DMS53 treated with DMSO at 0.1 percent for 48 hours (cell line): ENCODE results near the gene RNF152.

Experiments used
- DNase-seq: peaks from one replicate; lab custom pipeline; 2025; ENCODE audit not compliant: unreplicated experiment; lab: John Stamatoyannopoulos, UW

RNF152 gene

DNA sequence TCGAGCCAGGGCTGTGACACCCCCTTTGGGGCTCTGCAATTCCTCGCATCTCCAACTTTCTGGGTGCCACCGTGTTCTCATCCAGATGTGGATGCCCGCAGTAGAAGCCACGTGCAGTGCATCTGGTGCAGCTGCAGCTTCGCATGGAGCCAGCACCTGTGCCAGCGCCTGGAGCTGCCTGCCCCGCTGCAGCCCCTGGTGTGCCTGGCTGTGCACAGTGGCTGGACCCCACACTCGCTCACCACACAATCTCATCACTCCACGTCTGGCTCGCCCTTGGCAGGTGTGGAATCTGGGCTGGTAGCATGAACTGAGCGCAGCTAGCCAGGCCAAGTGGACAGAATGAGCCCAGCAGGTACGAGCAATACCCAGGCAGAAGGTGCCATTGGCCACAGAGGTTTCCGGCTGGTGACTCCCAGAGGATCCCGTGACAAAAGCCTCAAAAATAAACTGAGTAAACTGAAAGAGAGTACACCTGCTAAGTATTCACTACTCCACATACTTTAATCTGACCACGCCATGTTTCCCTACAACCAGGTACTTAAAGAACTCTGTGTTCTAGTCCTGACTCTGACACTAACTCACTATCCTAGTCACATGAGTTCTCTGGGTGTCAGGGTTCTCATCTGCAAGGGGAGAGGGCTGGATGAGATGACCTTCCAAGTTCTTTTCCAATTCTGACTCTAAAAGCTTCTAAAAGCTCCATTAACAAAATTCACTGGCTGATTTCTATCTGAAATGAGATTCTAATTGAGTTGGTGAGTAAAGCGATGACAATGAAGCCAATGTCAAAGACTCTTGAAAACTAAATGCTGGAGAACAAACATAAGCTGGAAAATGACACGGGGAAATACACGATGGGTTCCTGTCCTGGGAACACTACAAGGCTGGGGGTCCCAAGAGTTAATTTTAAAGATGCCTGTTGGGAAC, 37.1 kb downstream of the RNF152 start:
- no peak for DNase-seq

- peak; percentile 98 for DNase-seq
Measured at GRCh38 chr18:61854578-61855448, 38.0 kb downstream of the RNF152 start.

GRCh38 chr18:61853855-61854254, 39.0 kb downstream of the RNF152 start:
- peak; percentile 9 for DNase-seq

DNA sequence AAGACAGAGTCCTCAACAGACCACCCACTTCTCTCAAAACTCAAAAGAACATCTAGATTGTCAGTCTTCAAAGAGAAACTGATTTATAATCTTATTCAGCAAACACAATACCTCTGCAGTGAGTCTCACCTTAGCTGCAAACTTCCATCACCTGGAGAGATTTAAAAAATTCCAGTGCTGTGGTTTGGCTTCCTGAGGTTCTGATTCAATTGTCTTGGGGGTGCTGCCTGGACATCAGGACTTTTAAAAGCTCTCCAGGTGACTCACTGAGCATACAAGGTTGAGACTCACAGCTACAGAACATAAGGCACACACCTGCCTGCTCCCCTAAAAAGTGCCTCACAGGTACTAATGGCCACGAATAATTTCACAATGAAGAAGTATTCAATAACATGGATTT, 40.3 kb downstream of the RNF152 start:
- DNase-seq, result peak; percentile 24

DNA sequence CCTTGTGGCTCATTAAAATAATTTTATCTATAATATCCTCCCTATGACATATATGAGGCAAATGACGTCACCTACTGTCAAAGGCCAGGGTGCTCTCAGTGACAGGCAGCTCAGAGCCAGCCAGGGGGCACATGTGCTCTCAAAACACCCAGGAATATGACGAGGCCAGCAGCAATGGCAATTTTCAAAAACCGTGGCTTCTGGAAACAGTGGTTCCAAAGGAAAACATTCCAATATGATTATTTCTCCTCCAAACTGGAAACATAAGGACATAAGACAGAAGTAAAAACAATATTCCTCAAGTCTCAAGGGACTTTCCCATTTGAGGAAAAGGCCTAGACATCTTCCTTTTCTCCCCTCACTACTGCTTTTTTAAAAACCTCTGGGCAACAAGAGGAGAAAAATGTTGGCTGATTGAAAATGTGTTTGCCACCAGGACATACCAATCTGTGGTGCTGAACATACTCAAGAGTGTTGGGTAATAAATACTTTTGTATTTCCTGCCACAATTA, 40.8 kb downstream of the RNF152 start:
- no peak for DNase-seq

GRCh38 chr18:61851279-61851678, 41.5 kb downstream of the RNF152 start:
- peak; percentile 47 for DNase-seq

GRCh38 chr18:61850756-61851155, 42.1 kb downstream of the RNF152 start:
- DNase-seq, result peak; percentile 97

- no peak for DNase-seq
Measured at GRCh38 chr18:61847164-61847791, 45.5 kb downstream of the RNF152 start.

DNA sequence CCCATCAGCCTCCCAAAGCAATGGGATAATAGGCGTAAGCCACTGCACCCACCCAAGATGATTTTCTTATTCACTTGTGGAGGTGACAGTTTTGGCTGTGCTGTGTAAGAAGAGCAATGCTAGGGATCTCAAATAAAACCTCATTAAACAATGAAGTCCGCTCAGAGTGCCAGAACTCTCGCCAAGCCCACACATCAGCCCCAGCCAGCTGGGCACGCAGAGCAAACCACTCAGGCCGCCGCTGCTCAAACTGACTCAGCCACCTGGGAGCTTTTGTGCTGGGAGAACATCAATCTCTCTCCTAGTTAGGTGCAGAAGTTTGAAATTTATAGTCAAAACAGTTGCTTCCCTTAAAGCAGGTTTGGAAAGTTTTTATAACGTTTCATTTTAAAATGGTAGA, 47.6 kb downstream of the RNF152 start:
- no peak for DNase-seq

GRCh38 chr18:61844726-61845125, 48.1 kb downstream of the RNF152 start:
- no peak for DNase-seq

- DNase-seq, result no peak
Measured at GRCh38 chr18:61842146-61842545, 50.7 kb downstream of the RNF152 start.

DNA sequence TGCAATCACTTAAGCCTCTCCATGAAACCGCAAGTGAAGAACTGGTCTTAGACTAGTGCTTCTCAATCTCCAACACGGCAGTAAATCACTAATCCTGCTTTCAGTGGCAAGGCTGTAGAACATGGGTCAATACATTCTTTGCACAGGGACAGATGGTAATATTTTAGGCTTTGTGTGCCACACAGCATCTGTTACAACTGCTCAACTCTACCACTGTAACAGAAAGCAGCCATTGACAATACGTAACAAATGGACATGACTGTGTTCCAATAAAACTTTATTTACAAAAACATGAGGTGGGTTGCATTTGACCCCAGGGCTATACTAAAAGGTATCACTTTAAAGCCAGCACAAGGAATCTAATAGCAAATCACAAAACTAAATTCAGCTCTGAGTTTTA, 51.1 kb downstream of the RNF152 start:
- no peak for DNase-seq

DNA sequence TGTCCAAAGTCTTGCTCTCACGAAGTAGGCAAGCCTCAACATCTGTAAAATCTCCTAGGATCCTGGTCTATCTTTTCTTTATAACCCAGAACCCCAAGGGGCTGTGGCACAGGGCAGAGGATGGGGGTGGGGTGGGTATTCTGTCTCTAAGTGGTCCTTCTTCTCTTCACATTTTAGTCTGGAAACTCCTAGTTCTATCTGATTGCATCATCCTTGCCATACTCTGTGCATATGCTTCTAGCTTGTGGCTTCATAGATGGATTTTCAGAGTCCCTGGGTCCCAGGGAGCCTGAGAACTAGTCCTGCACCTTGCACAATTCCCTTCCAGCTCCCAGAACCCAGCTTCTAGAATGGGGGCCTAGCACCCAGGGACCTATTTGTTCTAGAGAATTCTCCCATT, 52.5 kb downstream of the RNF152 start:
- DNase-seq, result no peak

DNA sequence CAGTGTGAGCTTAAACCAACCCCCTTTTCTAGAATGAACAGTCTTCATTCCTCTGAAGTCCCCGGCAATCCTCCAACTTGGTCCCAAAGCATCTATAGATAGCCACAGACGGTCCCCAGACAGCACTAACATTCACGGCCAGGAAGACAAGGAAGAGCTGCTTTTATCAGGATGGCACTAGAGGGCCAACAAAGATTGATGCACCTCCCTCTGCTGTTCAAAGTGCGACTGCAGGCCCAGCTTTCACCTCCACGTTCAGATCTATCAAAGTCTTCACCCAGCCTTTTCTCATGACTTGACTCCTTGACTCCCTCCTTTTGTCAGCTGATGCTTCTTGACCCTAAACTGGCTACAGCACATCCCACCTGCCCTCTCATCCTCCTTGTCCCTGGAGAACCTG, 54.3 kb downstream of the RNF152 start:
- DNase-seq, result no peak

GRCh38 chr18:61833978-61834377, 58.8 kb downstream of the RNF152 start:
- DNase-seq, result no peak

DNA sequence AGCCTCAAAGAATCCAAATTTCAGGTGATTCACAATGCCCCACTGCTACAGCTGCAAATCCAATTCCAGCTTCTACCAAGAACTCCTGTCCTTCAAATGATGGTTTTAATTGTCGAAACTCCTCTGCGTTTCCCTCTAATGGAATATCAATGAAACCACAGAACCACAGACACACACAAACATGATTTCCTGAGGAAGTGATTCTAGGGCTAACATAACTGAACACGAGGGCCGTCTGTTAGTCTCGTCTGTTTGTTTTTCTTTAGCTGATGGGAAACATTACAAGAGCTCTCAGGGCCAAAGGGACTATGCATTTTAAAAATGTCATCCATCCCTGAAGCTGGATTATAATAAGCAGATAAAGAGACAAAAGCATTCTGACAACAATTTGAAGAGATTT, 59.4 kb downstream of the RNF152 start:
- peak; percentile 27 for DNase-seq

- no peak for DNase-seq
Measured at GRCh38 chr18:61832858-61833257, 59.9 kb downstream of the RNF152 start.

- peak; percentile 83 for DNase-seq
Measured at GRCh38 chr18:61831071-61831470, 61.7 kb downstream of the RNF152 start.

DNA sequence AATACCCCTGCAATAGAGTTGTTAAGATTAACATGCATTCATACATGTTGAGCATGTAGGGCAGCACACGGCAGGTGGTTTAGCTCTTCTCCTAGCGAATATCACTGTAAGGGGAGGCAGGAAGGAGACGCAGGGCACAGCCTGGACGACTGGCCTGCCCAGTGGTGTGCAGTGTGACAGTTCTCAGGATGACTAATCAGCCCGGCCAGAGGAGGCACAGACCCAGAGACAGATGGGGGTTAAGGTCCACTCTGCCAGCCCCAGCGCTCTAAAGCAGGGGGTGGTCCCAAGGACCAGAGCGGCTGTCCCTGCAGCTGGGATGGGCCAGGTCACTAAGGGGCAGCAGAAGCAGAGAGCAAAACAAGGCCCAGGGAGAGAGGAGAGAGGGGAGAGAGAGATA, 63.7 kb downstream of the RNF152 start:
- no peak for DNase-seq

DNA sequence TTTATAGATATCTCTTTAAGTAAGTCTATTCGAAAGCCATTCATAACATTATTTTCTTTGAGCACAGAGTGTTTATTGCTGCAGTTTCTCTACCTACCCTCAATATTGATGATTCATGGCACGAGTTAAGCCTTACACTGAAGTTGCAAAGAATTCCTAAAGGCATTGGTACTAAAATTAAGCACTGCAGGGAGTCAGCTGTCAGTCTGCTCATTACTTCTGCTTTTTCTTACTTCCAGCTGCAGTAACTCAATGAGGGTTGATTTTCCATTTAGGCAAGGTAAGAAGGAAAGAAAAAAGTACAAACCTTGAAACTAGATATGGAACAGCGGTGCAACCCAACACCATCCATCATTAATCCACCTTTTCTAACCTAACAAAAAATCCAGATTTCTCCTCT, 65.2 kb downstream of the RNF152 start:
- DNase-seq, result no peak

DNA sequence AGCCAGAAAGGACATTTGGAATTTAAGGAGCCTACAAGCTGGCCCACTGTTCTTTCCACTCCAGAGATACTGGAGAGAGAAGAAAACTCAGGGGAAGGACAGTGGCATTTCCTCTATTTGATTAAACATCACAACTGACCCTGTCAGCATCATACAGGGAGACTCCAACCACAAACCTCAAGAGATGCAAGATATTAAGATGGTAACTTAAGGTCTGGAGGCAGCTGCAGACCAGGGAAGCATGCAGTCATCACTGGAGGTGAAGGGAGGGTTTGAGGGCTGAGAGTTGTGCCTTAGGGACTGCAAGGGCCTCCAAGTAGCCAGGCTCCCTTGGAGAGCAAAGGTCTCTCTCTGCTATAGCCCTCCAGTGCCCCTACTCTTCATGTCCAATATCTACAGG, 67.4 kb downstream of the RNF152 start:
- DNase-seq, result no peak
